EL (cell line): ENCODE data around the gene TMBIM4.
A peak's percentile ranks its signal among the peaks of the same experiment; 100 is the strongest.
"Not testable (repeated sequence)": the region's sequence is repeated elsewhere in the genome, so short reads cannot be mapped to it uniquely, and the experiment has no call there.

Experiments used
- DNase-seq: peaks from one replicate; pipeline ENCODE4 v3.0.0-alpha.2; 2016

Gene TMBIM4, protein sequence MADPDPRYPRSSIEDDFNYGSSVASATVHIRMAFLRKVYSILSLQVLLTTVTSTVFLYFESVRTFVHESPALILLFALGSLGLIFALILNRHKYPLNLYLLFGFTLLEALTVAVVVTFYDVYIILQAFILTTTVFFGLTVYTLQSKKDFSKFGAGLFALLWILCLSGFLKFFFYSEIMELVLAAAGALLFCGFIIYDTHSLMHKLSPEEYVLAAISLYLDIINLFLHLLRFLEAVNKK

DNA sequence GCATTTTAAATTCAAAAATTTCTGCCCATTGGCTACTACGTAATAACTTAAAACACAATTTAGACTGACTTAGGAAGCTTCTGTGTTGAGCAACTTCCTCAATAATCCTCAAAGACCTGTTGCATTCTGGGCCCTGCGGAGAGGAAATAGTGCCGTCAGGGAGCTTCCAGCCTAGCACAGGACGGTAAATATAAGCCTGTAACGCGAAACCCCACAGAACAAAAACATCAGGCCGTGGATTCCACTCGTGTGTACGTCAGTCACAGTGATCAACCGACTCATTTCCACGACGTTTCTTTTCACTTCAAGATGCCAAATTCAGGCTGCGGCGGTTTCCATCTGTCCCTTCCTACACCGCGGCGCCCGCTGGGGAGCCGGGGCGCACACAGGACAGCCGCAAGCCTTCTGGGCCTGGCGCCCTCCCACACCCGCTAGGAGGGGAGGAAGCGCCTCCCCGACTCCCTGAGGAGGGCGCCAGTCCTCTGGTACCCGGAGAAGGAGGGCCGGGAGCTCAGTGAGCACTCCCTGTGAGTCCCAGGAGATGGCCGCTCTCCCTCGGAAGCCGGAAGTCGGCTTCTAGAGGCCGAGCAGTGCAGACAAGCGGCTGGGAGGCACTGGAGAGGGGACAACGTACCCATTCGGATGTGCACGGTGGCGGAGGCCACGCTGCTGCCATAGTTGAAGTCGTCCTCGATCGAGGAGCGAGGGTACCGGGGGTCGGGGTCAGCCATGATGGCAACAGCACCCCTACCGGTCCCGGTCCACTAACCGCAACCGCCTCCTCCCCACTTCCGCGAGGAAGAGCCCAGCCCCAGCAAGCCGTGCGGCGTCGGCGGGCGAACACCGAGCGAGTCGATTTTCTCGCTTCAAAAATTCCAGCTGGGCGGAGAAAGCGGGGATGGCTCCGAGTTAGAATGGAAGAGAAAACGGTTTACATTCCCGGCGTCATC is at the start of gene TMBIM4:
TSS of gene TMBIM4 (minus strand) at position 776 of the 950 bp plus-strand sequence. CDS start at position 731, 45 bp downstream.
- peak; percentile 93 for DNase-seq

DNA sequence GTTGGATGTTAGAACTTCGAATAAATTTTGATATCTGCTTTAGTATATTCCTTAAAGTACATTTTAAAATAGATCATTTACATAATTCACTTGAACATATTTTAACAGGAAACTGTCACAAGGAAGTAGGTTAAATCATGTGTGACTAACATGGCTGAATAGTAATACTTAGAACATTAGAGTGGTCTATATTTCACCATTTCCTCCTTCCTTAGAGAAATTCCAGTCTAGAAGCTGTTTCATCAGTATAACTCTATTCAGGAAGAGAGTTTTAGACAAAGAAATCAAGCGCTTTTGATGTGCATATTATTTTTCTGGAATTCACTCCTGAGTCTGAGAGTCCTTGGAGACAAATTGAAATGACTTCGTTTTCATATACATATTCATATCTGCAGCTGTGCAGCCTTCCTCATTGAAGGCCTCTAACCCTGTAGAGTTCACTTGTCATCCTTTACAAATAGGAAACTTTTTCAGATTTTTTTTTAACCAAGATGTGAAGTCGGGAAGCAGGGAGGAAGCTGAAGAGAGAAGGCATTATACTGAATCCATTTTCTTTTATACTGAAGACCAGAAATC is 47.6 kb upstream of the TMBIM4 start:
- DNase-seq: no peak

DNA sequence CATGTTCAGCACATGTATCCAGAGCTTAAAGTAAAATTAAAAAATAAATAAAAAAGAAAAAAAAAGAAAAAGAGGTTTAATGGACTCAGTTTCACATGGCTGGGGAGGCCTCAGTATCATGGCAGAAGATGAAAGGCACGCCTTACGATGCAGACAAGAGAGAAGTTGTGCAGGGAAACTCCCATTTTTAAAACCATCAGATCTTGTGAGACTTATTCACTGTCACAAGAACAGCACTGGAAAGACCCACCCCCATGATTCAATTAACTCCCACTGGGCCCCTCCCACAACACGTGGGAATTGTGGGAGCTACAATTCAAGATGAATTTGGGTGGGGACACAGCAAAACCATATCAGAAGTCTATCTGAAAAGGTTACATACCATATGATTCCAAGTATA is 43.2 kb upstream of the TMBIM4 start:
- DNase-seq: not testable (repeated sequence)

DNA sequence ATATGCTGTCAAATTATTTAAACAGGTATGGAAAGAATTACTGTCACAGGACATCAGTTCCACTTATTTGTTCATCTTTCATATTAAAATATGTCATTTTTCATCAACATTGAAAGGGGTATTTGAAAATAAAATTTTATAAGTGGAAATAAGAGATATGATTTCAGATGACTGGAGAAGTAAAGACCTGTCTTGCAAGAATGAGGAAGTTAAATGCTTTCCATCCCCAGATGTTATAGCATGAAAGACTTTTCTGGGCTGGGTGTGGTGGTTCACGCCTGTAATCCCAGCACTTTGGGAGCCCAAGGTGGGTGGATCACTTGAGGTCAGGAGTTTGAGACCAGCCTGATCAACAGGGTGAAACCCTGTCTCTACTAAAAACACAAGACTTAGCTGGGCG is 41.8 kb upstream of the TMBIM4 start:
- not testable (repeated sequence) for DNase-seq

DNA sequence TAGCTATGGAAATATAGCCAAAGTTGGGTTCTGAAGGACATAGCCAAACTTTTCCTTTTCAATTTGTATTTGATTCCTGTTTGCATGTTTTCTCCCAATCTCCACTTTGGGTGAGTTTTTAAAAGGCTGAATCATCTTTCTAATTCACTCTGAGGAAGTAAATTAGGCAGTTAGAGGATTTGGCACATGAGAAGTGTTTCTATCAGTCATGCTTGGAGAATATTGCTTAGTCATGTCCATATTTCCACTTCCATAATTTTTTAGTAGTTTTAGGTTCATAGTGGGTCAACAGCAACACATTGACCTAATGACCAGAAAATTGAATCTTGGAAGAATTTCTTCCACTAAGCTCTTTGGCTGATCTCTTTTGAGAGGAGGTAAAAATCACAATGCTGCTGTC is 41.0 kb upstream of the TMBIM4 start:
- no peak for DNase-seq

DNA sequence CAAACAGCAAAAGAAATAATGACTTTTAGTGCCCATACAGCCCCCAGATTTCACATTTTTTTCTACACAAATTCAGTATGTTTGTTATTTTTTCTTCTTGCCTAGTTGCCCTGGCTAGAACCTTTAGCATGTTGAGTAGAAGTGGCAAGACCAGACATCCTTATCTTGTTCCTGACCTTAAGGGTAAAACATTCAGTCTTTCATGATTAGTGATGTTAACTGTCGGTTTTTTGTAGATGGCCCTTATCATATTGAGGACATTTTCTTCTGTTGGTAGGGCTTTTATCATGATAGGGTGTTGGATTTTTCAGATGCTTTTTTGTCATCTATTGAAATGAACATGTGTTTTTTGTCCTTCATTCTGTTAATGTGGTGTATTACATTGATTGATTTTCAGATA is 36.3 kb upstream of the TMBIM4 start:
- DNase-seq: no peak

DNA sequence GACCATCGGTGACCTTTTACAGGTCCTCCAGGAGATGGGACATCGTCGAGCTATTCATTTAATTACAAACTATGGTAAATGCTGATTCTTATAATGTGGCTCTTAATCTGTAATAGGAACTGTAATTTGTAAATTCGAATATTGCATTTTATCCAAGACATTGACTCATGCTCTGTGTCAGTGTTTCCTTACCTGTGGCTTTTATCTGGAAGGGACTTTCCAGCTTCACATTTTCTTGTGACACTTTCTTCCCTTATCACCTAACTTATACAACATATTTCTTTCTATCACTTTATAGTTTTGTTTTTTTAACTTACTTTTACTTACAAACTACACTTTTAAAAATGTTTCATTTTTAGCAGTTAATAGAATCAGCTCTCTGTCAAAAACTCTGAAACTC is 34.0 kb upstream of the TMBIM4 start:
- no peak for DNase-seq

DNA sequence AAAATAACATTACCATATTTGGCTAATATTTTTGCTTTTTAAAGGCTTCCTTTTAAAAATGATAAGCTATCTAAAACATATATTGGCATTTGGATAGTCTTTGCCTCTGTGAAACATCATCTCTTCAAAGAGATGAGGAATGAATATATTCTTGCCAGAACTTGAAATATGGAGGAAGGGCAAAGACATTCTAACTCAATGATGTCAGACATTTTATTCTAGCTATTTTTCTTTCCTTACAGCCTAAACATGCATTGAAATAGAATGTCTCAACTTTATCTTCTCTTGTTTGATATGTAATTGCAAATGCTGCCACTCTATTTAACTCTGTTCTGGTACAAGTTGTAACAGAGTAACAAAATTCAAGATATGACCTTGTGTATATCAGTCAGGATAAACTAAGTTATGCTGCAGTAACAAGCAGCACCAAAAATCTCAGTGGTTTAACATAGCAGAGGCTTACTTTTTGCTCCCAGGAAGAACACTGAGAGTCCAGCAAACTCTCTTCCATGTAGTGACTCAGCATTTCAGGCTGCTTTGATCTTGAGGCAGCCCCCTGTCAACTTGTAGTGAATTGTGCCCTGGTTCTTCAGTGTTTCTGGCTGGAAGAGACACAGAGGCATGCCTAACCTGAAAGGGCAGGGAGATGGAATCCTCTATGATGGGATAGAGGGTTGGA is 30.2 kb upstream of the TMBIM4 start:
- no peak for DNase-seq

DNA sequence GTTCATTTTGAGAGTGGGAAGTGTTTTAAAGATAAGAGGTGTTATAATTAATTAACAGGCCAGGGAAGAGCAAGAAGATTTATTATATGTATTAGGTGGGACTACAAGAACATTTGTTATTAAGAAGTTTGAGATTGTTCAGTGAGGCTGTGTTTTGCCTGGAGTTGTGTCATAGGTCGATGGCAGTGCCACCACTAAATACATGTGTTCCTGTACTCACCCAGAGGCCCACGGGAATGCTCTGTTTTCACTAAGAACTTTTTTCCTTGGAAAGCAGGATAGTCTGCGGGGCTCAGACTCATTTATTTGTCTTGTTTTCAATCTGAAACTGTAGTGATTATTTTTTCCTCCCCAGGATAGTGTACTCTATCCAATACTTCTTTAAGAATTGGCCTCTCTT is 29.3 kb upstream of the TMBIM4 start:
- no peak for DNase-seq

DNA sequence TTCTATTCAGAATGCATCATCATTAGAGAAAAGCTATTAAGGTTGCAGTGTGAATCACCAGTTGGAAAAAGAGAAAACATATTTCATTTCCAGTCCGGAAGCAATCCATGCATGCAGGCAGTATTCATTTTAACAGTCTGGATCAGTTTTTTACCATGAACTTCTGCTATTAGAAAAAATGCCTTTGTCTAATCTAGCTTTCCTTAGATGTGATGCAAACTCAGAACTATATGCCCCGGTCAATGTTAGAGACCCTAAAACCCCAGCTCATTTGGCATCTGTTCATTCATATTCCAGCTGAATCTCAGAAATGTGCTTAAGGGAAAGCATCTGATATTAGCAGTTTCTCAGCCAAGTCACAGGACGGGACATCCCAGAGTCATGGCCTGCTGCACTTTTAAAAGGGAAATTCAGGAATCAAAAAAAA is 27.7 kb upstream of the TMBIM4 start:
- peak; percentile 8 for DNase-seq

DNA sequence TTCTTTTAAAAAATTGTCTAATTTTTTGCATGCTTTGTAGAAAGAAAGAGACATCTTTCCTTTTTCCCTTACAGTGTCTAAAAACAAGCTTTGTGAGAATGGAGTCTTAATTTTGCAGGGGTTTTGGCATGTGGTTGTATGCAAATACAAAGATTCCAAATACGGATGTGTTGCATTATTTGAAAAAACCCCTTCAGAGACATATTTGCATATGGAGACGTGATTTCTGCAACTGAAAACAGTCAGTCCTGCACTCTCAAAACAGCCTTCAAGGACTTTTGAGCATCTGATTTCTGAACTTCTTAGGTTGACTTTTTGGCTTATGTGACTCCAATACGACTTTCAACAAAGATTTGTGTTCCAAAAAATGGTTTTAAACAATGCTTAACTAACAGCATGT is 27.0 kb upstream of the TMBIM4 start:
- no peak for DNase-seq

DNA sequence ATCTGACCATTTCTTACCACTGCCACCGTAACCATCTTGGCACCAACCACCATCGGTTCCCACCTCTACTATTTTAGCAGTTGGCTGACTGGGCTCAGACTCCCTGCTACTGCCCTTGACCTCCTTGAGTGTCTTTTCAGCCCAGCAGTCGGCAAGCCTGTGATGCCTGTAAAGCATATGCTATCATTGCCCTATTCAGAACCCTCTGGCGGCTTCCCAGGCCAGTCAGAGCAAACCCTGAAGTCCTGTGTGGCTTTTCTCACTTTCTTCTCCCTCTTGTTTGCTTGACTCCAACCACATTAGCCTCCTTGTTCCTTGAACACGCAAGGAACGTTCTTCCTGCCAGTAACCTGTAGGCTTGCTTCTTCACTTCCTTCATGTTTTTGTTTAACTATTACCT is 25.4 kb upstream of the TMBIM4 start:
- no peak for DNase-seq

DNA sequence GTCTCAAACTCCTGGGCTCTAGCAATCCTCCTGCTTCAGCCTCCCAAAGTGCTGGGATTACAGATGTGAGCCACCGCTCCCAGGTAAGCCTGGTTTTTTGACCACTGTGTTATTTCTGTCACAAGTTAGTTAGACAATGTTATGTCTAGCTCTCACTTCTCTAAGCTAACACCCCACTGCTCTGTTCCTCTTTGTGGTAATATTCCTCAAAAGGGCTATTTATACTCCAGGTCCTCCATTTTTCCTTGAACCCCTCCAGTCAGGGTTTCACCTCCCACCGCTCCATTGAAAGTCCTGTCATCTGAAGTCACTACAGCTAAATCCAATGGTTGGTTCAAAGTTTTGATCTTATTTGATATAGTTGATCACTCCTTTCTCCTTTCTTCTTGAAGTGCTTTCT is 24.3 kb upstream of the TMBIM4 start:
- no peak for DNase-seq

DNA sequence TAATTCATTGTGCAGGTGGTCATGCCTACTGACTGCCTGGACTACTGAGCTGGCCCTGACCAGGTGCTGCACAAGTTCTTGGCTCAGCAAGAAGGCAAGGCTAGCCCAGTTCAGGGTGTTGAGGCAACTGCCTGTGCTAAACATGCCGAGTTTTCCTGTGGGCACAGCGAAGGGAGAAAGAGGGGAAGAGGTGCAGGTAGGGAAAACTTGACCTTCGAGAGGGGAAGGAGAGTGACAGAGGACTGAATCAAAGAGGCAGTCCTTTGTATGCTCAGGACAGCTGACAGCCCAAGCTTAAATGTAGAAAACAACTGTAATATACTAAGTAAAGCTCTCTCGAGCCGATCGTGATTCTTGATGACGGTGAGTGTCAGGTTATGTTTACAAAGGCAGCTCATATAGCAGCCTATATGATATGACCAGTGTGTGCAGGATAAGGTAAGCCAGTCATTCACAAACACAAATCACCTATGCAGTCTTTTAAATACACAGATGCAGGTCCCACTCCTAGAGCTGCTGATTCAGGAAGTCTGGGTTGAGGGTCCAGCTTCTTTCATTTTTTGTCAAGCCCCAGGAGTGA is 21.8 kb upstream of the TMBIM4 start:
- no peak for DNase-seq

DNA sequence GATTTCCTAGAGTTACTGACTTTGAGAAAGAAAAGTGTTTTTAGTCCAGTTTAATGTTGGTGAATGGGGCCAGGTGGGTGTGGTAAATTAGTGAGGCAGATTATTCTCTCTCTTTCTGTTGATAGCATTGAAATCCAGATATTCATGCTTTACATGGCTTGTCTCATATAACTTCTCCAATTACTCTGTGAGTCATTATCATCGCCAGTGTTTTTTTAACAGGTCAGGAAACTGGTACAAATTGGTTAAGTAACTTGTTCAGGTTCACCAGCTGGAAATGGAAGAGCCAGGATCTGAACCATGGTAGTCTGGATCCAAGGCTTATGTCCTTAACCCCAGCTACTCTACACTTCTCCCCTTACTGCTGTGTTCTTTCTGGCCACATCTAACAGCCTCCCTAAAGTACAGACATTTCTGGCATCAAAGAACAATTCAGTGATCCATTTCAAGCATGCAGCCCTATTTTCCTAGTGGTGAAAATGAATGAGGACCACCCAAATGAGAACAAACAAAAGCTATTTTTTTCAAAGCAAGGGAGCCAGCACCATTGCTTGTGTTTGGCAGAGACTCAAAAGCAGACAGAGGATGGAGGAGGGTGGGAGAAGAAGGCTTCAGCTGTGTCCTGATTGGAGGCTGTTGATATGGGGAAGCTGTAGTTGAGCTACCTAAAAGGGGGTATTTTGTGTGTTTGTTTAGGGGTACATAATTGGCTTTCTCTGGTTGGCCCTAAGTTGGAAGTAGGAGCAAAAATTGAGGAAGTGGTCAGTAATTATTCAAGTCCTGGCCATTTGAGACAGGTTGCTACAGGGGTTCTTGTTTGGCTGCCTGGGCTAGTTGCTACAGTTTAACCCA is 20.9 kb upstream of the TMBIM4 start:
- DNase-seq: peak; percentile 12

DNA sequence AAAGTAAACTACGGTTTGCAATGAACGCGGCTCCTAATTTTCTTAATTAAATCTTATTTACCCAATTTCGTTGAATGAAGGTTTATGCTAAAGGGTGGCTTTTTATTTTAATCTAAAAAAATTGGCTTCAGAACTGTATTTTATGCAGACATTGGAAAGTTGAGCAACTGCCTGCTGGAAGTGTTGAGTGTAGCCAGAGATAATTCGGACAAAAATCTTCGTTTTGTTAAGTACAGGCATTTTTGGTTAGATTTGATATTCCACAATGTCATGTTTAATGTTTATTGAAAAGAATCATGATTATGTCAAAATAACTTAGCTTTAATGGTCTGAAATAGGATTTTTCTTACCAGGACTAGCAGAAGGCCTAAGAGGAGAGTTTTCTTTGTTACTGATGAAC is 20.1 kb upstream of the TMBIM4 start:
- DNase-seq: no peak

DNA sequence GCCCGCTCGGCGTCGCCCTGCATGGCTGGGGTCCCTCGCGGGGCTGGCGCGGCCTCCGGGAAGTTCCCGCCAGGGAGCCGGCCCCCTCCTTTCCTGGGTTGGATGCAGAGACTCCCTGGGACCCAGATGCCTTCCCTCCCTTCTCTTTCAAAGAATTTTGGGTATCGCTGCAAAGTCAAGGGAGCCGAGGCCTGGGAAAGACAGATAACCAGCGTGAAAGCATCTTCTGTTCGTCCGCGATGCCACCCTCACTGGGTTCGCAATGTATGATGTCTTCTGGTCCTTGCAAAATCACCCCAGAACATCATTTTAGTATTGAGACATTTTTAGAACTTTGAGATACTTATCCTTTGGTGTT is 19.7 kb upstream of the TMBIM4 start:
- no peak for DNase-seq

DNA sequence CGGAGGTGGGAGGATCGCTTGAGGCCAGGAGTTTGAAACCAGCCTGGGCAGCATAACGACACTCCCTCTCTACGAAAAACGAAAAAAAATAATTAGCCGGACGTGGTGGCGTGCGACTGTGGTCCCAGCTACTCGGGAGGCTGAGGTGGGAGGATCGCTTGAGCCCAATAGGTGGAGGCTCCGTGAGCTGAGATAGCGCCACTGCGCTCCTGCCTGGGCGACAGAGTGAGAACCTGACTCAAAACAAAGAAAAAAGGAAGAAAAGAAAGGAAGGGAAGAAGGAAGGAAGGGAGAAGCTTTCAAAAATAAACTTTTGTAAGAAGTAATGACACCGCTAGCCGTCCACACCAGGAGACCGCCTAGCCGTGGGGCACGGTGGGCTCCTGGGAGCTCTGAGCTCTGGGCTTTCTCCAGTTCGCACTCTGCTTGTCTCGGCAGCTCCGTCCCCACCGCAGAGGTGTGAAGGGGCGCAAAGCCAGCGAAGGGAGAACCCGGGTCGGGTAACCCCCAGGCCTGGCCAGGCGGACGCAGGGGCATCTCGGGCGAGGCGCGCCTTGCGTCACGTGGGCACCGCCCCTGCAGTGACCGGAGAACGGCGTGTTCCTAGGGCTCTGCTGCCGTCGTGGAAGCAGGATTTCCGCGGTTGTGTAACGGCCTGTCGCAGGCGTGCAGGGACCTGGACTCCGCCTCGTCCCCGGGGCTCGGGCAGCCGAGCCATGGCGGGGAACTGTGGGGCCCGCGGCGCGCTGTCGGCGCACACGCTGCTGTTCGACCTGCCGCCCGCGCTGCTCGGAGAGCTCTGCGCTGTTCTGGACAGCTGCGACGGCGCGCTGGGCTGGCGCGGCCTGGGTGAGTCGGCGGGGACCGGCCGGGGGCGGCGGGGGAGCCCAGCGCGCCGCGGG is 19.0 kb upstream of the TMBIM4 start, which contains the start of gene IRAK3:
TSS of gene IRAK3 (plus strand) at position 631 of the 902 bp plus-strand sequence. CDS start at position 717, 86 bp downstream.
- DNase-seq: peak; percentile 51

DNA sequence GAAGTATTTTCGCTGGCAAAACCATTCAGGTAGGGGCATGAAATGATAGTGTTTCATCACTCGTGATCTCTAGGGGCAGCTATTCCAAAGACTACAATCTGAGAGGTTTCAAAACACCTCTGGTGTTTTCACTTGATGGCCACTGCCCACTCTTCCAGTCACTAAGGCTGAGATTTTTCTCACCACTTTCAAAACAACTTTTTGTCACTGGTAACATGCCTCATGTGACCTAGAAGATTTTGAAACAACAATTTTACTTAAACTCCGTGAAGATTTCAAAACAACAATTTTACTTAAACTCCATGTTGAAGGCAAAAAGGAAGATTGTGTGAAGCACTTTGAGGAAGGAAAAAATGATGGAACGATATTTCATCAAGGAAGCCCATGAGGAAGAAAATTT is 18.0 kb upstream of the TMBIM4 start:
- no peak for DNase-seq

DNA sequence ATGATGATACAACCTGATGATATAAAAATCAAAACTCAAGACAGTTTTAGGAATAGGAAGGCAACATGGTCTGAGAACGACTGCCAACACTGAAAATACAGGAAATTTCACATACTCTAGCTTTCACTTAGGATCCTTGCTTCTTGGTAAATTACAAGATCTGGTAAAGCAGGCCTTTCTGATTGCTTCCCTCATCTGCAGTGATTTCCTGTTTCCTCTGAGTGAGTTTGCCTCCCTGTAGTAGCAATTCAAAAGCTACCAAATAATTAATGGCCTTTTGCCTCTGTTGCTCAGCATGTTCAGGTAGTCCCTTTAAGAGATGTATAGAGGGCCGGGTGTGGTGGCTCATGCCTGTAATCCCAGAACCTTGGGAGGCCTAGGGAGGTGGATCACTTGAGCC is 17.2 kb upstream of the TMBIM4 start:
- no peak for DNase-seq

DNA sequence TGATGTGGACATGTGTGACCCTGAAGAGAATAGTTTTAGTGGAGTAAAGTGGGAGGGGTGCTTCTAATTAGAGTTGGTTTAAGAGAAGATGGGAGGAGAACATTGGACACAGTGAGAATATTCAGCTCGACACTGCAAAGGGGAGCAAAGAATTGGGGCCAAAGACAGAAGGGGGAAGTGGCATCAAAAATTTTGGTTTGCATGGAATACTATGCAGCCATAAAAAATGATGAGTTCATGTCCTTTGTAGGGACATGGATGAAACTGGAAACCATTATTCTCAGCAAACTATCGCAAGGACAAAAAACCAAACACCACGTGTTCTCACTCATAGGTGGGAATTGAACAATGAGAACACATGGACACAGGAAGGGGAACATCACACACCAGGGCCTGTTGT is 15.0 kb upstream of the TMBIM4 start:
- not testable (repeated sequence) for DNase-seq
